ENCODE measurements around the gene CEPT1.
A peak's percentile ranks its signal among the peaks of the same experiment; 100 is the strongest.
"Not testable (repeated sequence)": the region's sequence is repeated elsewhere in the genome, so short reads cannot be mapped to it uniquely, and the experiment has no call there.

The CEPT1 gene

DNA sequence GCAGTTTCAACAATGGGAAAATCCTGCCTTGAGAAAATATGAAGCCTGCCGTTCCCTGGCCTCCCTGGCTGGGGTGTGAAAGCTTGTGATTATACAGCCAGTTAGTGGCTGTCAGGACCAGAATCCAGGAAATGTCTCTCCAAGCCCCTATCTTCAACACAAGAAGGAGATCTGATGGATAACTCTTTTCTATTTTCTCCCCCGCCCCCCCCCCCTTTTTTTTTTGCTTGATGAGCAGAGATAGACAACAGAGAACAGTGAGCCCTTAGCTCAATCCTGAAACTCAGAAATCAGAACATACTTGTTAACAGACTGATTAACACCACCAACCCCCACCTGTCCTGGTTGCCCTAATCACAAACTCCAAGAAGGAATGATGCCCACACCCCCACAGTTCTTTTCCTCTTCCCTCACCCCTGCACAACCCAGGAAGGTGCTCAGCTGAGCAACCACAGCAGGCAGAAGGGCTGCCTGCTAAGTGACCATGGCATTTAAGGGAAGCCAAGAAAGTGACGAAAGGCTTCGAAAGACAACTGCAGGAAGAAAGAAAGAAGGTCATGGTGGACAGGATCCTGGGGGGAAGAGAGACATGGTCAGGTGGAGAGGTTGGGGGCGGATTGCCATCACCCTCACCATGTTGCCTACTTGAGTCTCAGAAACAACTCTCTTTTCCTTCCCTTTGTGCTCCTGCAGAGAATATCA, 72.8 kb downstream of the CEPT1 start:
- no peak for DNase-seq

- DNase-seq = no peak
Observed at GRCh38 chr1:111213412-111213811, 73.4 kb downstream of the CEPT1 start.

DNA sequence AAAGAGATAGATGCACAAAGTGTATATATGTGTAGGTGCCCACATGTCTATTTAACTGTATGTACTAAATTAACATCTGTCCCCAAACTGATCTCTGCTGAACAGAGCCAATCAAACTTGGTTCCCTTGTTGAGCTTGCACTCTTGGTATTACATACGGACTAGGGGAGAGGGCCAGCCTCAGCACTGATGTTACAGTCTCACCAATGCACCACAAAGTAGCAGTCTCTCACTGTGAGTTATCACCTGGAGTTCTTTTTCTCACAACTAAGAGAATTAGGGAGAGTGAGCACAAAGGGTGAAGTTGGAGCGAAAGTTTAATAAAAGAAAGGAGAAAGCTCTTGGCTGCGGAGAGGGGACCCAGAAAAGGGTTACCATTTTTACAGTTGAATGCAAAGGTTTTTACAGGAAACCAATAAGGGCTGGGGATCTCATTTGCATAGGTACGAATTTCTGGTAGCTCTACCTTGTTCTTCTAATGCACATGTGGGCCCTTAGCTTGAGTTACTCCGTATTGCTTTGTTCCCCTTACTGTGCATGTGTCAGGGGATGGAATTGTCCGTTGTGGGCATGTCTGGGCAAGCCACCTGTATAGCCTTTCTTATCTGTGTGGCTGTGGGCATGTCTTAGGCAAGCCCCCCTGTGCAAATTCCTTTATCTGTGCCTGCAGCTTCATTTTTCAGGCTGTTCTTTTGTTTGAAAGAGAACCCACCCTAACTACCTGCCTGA, 74.2 kb downstream of the CEPT1 start:
- no peak for DNase-seq

DNA sequence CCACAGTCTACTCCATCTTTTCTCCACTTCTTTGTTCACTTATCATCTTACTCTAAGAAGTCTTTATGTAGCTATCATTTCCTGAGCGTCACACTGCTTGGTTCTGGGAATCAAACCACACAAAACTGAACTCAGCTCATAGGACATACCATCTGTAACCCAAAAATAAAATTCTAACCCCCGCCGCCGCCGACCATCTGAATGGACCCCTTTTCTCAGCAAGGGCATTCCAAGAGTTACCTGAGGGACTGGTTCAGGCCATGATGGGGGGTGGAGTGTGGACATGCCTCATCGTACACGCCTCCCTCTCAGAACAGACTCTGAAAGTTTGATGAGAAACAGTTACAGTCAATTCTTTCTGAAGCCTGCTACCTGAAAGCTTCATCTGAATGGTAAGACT, 74.9 kb downstream of the CEPT1 start:
- DNase-seq = peak; percentile 59

GRCh38 chr1:111215285-111215684, 75.3 kb downstream of the CEPT1 start:
- not testable (repeated sequence) for DNase-seq

DNA sequence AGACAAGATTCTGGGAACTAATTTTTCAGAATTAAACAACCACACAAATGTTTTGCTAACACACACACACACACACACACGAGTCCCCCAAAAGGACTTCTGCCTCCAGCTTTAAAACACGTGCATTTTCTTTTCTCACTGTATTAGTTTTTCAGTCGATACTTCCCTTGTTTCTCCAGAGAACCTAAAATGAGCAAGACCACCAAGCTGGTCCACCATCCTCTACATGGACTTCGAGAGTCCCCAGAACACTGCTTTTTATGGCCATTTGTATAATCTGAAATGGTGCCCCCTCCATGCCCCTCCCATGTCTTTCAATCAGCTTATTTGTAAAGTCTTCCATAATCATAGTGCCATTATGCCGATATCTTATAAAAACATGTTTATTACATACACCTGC, 76.7 kb downstream of the CEPT1 start:
- no peak for DNase-seq

GRCh38 chr1:111217183-111217910, 77.3 kb downstream of the CEPT1 start:
- no peak for DNase-seq

GRCh38 chr1:111218701-111219556, 78.9 kb downstream of the CEPT1 start:
- DNase-seq = no peak

- peak; percentile 58 for DNase-seq
Observed at GRCh38 chr1:111219557-111220286, 79.7 kb downstream of the CEPT1 start.

- no peak for DNase-seq
Observed at GRCh38 chr1:111220302-111220890, 80.4 kb downstream of the CEPT1 start.

GRCh38 chr1:111221276-111221632, 81.2 kb downstream of the CEPT1 start:
- DNase-seq = no peak

DNA sequence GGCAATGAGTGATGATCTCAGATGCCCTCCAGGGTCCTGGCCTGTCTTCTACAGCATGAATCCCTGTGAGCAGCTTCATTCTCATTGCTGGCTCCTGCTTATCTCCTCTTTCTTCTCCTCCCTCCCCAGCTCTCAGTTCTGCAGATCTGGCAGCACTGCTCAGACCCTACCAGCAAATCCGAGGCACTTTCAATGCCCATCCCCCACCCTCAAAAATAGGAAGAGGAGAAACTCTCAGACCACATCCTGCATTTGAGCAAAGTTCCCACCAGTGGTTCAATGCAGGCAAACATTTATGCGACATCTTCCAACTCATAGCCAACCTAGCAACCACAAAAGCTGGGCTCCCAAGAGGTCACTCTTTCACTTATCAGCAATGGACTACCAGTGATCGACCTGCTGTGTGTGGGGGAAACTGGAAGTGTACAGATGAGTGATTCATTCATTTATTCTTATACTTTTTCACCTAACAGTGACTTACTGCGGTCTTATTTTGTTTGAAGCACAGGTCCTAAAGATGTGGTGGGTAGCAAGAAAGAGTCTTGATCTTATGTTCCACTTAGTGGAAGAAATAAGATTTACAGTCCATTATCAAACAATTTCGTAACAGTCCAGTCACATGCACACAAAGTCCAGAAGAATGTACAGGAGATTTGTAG, 81.7 kb downstream of the CEPT1 start:
- no peak for DNase-seq

DNA sequence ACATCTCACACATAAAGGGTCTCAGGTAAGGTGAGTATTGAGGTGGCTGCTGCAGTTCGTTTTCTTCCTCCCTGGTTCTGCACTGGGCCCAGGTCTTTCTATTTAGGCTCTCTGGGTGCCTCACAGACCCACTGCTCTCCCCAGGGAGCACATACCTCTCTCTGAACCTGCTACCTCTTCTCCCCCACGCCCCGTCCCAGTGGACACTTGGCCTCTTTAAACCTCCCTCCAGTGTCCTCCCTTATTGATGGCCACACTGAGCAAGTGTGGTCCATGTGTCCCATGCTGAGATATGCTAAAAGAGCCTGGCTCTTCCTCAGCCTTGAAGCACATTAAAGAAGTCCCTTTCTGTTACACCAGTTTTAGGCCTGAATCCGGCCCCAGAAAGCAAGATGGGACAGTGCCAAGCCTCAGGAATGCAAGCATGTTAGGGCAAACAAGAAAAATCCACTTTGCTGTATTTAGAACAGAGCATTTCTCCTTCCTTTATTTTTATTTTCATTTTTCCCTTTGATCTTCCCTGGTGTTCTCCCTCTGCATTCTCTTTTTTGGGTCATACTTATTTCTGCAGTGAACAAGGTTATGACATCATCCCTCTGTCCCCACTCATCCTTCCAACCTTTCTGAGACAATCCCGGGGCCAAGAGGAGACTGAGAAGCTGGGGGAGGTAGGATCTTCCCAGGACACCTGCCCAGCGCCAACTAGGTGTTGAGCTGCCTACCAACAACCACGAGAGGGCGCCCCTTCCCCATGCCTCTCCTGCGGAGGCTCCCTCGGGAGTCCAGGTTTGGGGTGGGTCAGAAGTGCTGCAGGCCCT, 82.5 kb downstream of the CEPT1 start:
- peak; percentile 72 for DNase-seq

GRCh38 chr1:111223126-111223685, 83.2 kb downstream of the CEPT1 start:
- no peak for DNase-seq

DNA sequence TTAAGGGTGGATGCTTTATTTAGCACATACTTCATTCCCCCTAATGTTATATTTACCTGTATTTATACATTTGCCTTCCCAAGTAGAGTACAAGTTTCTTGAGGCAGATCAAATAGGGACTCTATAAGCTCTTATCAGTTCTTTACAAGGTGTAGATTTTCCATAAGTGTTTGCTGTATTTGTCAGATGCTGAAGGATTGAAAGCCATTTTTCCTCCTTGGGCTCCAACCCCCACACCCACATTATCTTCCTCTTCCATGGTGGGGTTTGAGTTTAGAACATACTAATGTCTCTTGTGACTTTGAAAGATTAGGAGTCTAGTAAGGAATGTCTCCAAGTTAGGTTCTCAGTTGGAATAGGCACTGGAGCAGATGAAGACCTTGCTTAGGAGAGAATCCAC, 85.1 kb downstream of the CEPT1 start:
- no peak for DNase-seq

DNA sequence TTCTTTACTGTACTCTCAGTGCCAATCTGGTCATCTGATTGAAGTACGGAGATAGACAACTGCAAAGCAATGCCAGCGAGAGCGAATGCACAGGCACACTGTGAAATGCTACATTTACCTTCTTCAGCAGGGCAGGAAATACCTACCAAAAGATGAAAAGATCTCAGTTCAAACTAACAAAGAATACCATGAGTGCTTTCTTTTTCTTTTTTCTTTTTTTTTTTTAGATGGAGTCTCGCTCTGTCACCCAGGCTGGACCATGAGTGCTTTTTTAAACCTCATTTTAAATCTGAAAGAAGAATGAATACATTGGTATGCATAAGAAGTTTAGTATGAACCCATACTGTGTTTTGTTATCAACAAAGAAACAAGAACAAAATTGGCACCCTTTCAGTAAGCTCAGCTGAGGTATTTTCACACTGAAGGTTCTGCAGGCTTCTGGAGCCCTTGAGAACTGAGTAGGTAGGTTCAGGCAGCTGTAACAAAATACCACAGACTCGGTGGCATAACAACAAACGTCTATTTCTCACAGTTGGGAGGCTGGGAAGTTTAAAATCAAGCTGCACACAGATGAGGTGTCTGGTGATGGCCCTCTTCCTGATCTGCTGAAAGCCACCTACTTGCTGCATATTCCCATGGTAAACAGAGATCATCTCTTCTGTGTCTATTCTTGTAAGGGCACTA, 85.8 kb downstream of the CEPT1 start:
- no peak for DNase-seq

DNA sequence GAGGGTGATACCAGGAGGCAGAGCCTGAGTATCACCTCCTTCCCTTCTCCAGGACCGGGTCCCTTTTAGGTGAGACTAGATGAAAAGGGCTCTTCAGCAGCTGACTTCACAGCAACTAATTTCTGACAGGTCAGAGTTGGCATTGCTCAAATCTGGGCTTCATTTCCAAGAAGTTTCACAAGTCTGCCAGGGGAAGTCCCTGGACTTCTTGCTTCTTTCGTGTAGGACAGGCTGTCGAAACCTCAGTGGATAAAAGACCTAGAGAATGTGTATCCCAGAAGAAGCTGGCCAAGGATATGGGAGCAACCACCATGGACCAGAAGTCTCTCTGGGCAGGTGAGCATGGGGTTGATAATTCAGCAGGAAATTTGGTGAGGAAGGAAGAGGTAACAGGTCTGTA, 87.4 kb downstream of the CEPT1 start, which contains the start of gene CHI3L2:
CHI3L2 (plus strand) TSS at position 280 of the 400 bp plus-strand sequence; CDS start at position 297, 17 bp downstream.
- no peak for DNase-seq

DNA sequence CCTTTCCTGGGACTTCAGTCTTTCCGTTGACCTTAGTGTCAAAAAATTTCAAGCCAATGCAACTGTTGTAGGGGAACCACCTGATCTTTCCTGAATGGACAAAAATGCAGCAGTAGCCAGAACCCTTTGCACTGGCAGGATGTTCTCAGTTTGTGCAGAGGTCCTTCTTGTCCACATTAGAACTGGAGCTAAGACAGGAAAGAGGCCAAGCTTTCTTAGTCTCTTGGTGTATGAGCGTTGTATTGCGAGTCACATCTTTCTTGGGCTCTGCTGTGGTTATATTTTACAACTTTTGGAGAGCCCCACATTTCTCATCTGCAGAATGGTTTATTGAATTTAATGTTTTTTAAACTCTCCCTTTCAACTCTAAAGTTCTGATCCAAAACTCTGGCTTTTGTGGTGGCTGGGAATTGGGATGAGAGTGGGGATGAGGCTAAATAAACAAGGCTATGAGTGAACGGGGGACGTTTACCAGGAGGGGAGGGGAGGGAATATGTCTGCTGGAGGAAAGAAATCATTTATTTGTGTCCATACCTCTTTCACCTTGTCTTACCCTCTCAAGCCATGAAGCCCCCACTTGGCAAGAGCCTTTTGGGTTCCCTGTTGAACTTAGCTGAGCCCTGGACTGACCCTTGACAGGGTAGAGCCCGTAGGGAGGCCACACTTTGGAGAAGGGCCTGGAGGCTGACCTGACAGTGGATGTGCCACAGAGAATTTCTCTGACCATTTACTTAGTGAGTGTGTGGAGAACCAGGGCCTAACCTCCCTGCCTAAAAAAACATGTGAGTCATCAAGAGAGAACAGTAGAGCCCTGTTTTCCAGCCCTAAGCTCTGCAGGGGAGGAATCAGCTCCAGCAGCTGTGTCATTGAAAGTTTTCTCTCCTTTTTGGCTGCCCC, 88.1 kb downstream of the CEPT1 start:
- DNase-seq = no peak
